ENCODE data around the gene CADM3.

The CADM3 gene

GRCh38 chr1:159144571-159144970 lies 26.8 kb upstream of the CADM3 start:
- no CpG with 5 or more reads among the region's 3 CpGs for WGBS (ENCODE audit: extremely low coverage, insufficient coverage, insufficient read length)
- H3K4me3 ChIP-seq (ENCODE audit: low read depth, low read length), result no peak overlapping the region
- H3K4ac ChIP-seq (ENCODE audit: low read depth, low read length), result no peak overlapping the region
- no peaks in the 10 kb centered on the region for H3K36me3 ChIP-seq (ENCODE audit: control insufficient read depth in 1 of 2, insufficient read depth in 2 of 2, low read length in 2 of 2)
- no peaks in the 10 kb centered on the region for H3K4me1 ChIP-seq (ENCODE audit: control insufficient read depth in 1 of 2, insufficient read depth in 2 of 2, low read length in 2 of 2)
- no peak overlapping the region for H3K14ac ChIP-seq (ENCODE audit: low read length)
- H2BK12ac ChIP-seq (ENCODE audit: low read length), result no peak overlapping the region
- no peak for DNase-seq
- H2AFZ ChIP-seq (ENCODE audit: insufficient read depth, low read length, poor library complexity), result no peak overlapping the region
- H4K8ac ChIP-seq (ENCODE audit: low read depth, low read length), result no peak overlapping the region
- no peaks in the 10 kb centered on the region for H3K79me2 ChIP-seq (ENCODE audit: control insufficient read depth, insufficient read depth, low read length, poor library complexity)
- no peaks in the 10 kb centered on the region for H3K9me3 ChIP-seq (ENCODE audit: insufficient read depth, low read depth, low read length)
- H3K27ac ChIP-seq (ENCODE audit: low read depth, low read length), result no peak overlapping the region
- no peaks in the 10 kb centered on the region for H3K27me3 ChIP-seq (ENCODE audit: insufficient read depth, low read length)
- H3K9ac ChIP-seq (ENCODE audit: low read length), result no peak overlapping the region
- no peak overlapping the region for H3K23ac ChIP-seq (ENCODE audit: low read length)
- H3K4me2 ChIP-seq (ENCODE audit: low read length), result no peak overlapping the region
- H2BK120ac ChIP-seq (ENCODE audit: insufficient read depth, low read length, poor library complexity), result no peak overlapping the region
- H4K12ac ChIP-seq (ENCODE audit: low read depth, low read length), result no peak overlapping the region
- H3K18ac ChIP-seq (ENCODE audit: low read length), result no peak overlapping the region
- no peak overlapping the region for H2BK5ac ChIP-seq (ENCODE audit: low read depth, low read length, poor library complexity)
- no peaks in the 10 kb centered on the region for H3K79me1 ChIP-seq (ENCODE audit: low read length)
- no peak overlapping the region for H4K91ac ChIP-seq (ENCODE audit: low read depth, low read length)
- H2AK5ac ChIP-seq (ENCODE audit: low read length), result no peak overlapping the region

- Histone ChIP-seq H3K9ac (ENCODE audit: low read length) (no peak overlapping the region), H3K36me3 (ENCODE audit: control insufficient read depth in 1 of 2, insufficient read depth in 2 of 2, low read length in 2 of 2) (no peaks in the 10 kb centered on the region), H3K4me2 (ENCODE audit: low read length) (no peak overlapping the region), H3K27ac (ENCODE audit: low read depth, low read length) (no peak overlapping the region), H2AFZ (ENCODE audit: insufficient read depth, low read length, poor library complexity) (no peak overlapping the region), H2BK5ac (ENCODE audit: low read depth, low read length, poor library complexity) (no peak overlapping the region), H4K12ac (ENCODE audit: low read depth, low read length) (no peak overlapping the region), H2AK5ac (ENCODE audit: low read length) (no peak overlapping the region), H4K8ac (ENCODE audit: low read depth, low read length) (no peak overlapping the region), H3K18ac (ENCODE audit: low read length) (no peak overlapping the region), H3K9me3 (ENCODE audit: insufficient read depth, low read depth, low read length) (no peaks in the 10 kb centered on the region), H4K91ac (ENCODE audit: low read depth, low read length) (no peak overlapping the region), H3K79me2 (ENCODE audit: control insufficient read depth, insufficient read depth, low read length, poor library complexity) (no peaks in the 10 kb centered on the region), H3K4me3 (ENCODE audit: low read depth, low read length) (no peak overlapping the region), H3K27me3 (ENCODE audit: insufficient read depth, low read length) (no peaks in the 10 kb centered on the region), H3K14ac (ENCODE audit: low read length) (no peak overlapping the region), H3K79me1 (ENCODE audit: low read length) (no peaks in the 10 kb centered on the region), H2BK12ac (ENCODE audit: low read length) (no peak overlapping the region), H3K4me1 (ENCODE audit: control insufficient read depth in 1 of 2, insufficient read depth in 2 of 2, low read length in 2 of 2) (no peaks in the 10 kb centered on the region), H2BK120ac (ENCODE audit: insufficient read depth, low read length, poor library complexity) (no peak overlapping the region), H3K4ac (ENCODE audit: low read depth, low read length) (no peak overlapping the region), H3K23ac (ENCODE audit: low read length) (no peak overlapping the region)
- WGBS (ENCODE audit: extremely low coverage, insufficient coverage, insufficient read length), result no CpG with 5 or more reads among the region's 3 CpGs
- no peak for DNase-seq
Observed at GRCh38 chr1:159146980-159147379, 24.4 kb upstream of the CADM3 start.

DNA sequence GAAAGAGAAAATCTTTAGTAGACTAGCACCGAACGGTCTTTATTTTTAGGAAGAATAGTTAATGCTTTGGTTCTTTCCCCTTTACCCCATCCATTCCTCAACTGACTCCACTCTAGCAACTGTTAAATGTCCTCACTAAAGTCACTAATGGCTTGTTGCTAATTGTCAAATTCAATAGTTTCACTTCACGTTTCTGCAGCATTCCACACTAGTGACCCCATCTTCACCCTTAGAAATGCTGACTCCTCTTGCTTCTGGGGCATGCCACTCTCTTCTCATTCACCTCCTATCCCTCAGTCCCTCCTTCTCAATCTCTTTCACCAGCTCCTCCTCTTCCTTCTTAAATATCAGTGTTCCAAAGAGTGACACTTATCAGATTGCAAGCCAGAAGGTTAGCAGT lies 19.4 kb upstream of the CADM3 start:
- Histone ChIP-seq H3K36me3 (ENCODE audit: control insufficient read depth in 1 of 2, insufficient read depth in 2 of 2, low read length in 2 of 2) (no peaks in the 10 kb centered on the region), H4K12ac (ENCODE audit: low read depth, low read length) (no peak overlapping the region), H3K4me1 (ENCODE audit: control insufficient read depth in 1 of 2, insufficient read depth in 2 of 2, low read length in 2 of 2) (no peaks in the 10 kb centered on the region), H3K4ac (ENCODE audit: low read depth, low read length) (no peak overlapping the region), H3K79me1 (ENCODE audit: low read length) (no peaks in the 10 kb centered on the region), H3K4me3 (ENCODE audit: low read depth, low read length) (no peak overlapping the region), H2AFZ (ENCODE audit: insufficient read depth, low read length, poor library complexity) (no peak overlapping the region), H3K27me3 (ENCODE audit: insufficient read depth, low read length) (no peaks in the 10 kb centered on the region), H3K18ac (ENCODE audit: low read length) (no peak overlapping the region), H3K9ac (ENCODE audit: low read length) (no peak overlapping the region), H3K4me2 (ENCODE audit: low read length) (no peak overlapping the region), H3K23ac (ENCODE audit: low read length) (no peak overlapping the region), H2BK5ac (ENCODE audit: low read depth, low read length, poor library complexity) (no peak overlapping the region), H3K9me3 (ENCODE audit: insufficient read depth, low read depth, low read length) (no peaks in the 10 kb centered on the region), H2BK120ac (ENCODE audit: insufficient read depth, low read length, poor library complexity) (no peak overlapping the region), H4K91ac (ENCODE audit: low read depth, low read length) (no peak overlapping the region), H4K8ac (ENCODE audit: low read depth, low read length) (no peak overlapping the region), H2BK12ac (ENCODE audit: low read length) (no peak overlapping the region), H2AK5ac (ENCODE audit: low read length) (no peak overlapping the region), H3K79me2 (ENCODE audit: control insufficient read depth, insufficient read depth, low read length, poor library complexity) (no peaks in the 10 kb centered on the region), H3K27ac (ENCODE audit: low read depth, low read length) (no peak overlapping the region), H3K14ac (ENCODE audit: low read length) (no peak overlapping the region)
- no CpG with 5 or more reads among the region's 3 CpGs for WGBS (ENCODE audit: extremely low coverage, insufficient coverage, insufficient read length)
- no peak for DNase-seq

- Histone ChIP-seq H3K18ac (ENCODE audit: low read length) (no peak overlapping the region), H3K4ac (ENCODE audit: low read depth, low read length) (no peak overlapping the region), H3K79me1 (ENCODE audit: low read length) (no peaks in the 10 kb centered on the region), H2AK5ac (ENCODE audit: low read length) (no peak overlapping the region), H2BK120ac (ENCODE audit: insufficient read depth, low read length, poor library complexity) (no peak overlapping the region), H3K79me2 (ENCODE audit: control insufficient read depth, insufficient read depth, low read length, poor library complexity) (no peaks in the 10 kb centered on the region), H3K14ac (ENCODE audit: low read length) (no peak overlapping the region), H3K36me3 (ENCODE audit: control insufficient read depth in 1 of 2, insufficient read depth in 2 of 2, low read length in 2 of 2) (no peaks in the 10 kb centered on the region), H4K91ac (ENCODE audit: low read depth, low read length) (no peak overlapping the region), H3K27me3 (ENCODE audit: insufficient read depth, low read length) (no peaks in the 10 kb centered on the region), H2AFZ (ENCODE audit: insufficient read depth, low read length, poor library complexity) (no peak overlapping the region), H3K23ac (ENCODE audit: low read length) (no peak overlapping the region), H3K4me1 (ENCODE audit: control insufficient read depth in 1 of 2, insufficient read depth in 2 of 2, low read length in 2 of 2) (no peaks in the 10 kb centered on the region), H4K12ac (ENCODE audit: low read depth, low read length) (no peak overlapping the region), H2BK12ac (ENCODE audit: low read length) (no peak overlapping the region), H3K9me3 (ENCODE audit: insufficient read depth, low read depth, low read length) (no peaks in the 10 kb centered on the region), H3K4me3 (ENCODE audit: low read depth, low read length) (no peak overlapping the region), H3K4me2 (ENCODE audit: low read length) (no peak overlapping the region), H2BK5ac (ENCODE audit: low read depth, low read length, poor library complexity) (no peak overlapping the region), H3K27ac (ENCODE audit: low read depth, low read length) (no peak overlapping the region), H3K9ac (ENCODE audit: low read length) (no peak overlapping the region), H4K8ac (ENCODE audit: low read depth, low read length) (no peak overlapping the region)
- DNase-seq, result peak; percentile 48 to 83
- WGBS (ENCODE audit: extremely low coverage, insufficient coverage, insufficient read length), result no CpG with 5 or more reads among the region's 4 CpGs
Observed at GRCh38 chr1:159161001-159161718, 10.3 kb upstream of the CADM3 start.

All from trophoblast cell (in vitro differentiated cells and primary cell).